Stimulated activated CD4-positive, alpha-beta T cell treated with anti-CD3 and anti-CD28 coated beads, Interleukin-15, amount 100 ng/mL, for 24 hours (primary cell): ENCODE results near the gene TRIM43.
"Not testable (repeated sequence)": the region's sequence is repeated elsewhere in the genome, so short reads cannot be mapped to it uniquely, and the experiment has no call there.

Source experiments
- DNase-seq: peaks from one replicate; pipeline ENCODE4 v3.0.0-alpha.2; 2020

The TRIM43 gene

GRCh38 chr2:95641787-95642186 lies 50.0 kb downstream of the TRIM43 start:
- DNase-seq, result not testable (repeated sequence)

GRCh38 chr2:95642360-95642759 lies 50.6 kb downstream of the TRIM43 start:
- not testable (repeated sequence) for DNase-seq

- DNase-seq, result not testable (repeated sequence)
Observed at GRCh38 chr2:95642951-95643350, 51.1 kb downstream of the TRIM43 start.

GRCh38 chr2:95645312-95645711 lies 53.5 kb downstream of the TRIM43 start:
- DNase-seq, result not testable (repeated sequence)

GRCh38 chr2:95646274-95646994 lies 54.6 kb downstream of the TRIM43 start:
- not testable (repeated sequence) for DNase-seq

- not testable (repeated sequence) for DNase-seq
Observed at GRCh38 chr2:95648894-95649544, 57.2 kb downstream of the TRIM43 start.
